Measurements from ENCODE around the gene RBM12. TPM values are rescaled to one million over a fixed set of nuclear protein-coding genes. Genes with fewer than 3 reads are reported as not detected.

RBM12 gene
- total and polyA plus RNA-seq, 2 of the 8 experiments (the other 6 are each of a cell fraction or from before 2014, with no cell fraction given), result 187 to 214 TPM

DNA sequence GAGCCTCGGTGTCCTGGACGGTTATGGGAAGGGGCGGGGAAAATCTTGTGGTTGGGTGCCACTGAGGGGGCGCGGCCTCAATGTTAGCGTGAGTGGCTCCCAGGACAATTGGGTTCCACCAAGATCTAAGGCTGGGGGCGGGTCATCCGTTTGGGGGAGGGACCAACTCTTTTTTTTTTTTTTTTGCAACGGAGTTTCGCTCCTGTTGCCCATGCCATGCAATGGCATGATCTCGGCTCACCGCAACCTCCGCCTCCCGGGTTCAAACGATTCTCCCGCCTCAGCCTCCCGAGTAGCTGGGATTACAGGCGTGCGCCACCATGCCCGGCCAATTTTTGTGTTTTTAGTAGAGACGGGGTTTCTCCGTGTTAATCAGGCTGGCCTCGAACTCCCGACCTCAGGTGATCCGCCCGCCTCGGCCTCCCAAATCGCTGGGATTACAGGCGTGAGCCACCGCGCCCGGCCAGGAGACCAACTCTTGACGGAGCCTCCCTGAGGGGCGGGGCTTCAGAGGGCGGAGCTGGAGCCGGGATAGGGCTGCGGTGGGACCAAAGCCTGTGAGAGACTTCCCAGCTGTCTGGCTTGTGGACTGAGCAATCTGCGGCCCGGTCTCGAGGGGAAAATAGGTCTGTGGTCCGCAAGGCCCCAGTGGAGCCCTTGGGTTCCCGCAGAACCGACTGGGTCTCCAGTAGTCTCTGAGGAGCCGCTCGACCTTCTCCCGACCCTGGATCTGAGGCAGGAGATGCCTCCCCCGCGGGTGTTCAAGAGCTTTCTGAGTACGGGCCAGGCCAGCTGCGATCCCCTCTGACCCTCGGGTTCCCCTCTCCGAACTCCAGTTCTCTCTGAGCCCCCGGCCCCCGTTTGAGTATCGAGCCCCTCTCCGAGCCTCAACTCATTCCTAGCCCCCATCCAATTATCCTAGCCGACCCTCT, 48.0 kb downstream of the RBM12 start (continued):
- TF ChIP-seq CTBP2 (IDR thresholded peaks at IDR 0.05; ENCODE audit: borderline replicate concordance, insufficient read depth, insufficient read length, low read length) (no peak), ASH2L (IDR thresholded peaks at IDR 0.05; ENCODE audit: low read length) (no peak), BRCA1 (IDR thresholded peaks at IDR 0.05; ENCODE audit: low read depth, low read length) (no peak), SP1 (IDR thresholded peaks at IDR 0.05; ENCODE audit: low read depth, low read length) (peak; percentile 86; the same call in 1 of the 2 replicates), NANOG (IDR thresholded peaks at IDR 0.05; ENCODE audit: insufficient read depth, low read depth, low read length, poor library complexity, severe bottlenecking) (no peak), SUZ12 (IDR thresholded peaks at IDR 0.05; ENCODE audit: low read length) (0 out of 2 replicates have a peak, but pooled peaks have one; percentile 9), SRF (IDR thresholded peaks at IDR 0.05; ENCODE audit: low read depth, low read length) (no peak), POLR2A (IDR thresholded peaks at IDR 0.05; ENCODE audit: control extremely low read depth in 1 of 2, low read depth in 2 of 2, low read length in 2 of 2) (peak in 1 of 2 experiments; percentile 44; a peak in 1 of 3 replicates), RAD21 (IDR thresholded peaks at IDR 0.05 in 1 of 2, conservative IDR thresholded peaks at IDR 0.05 in 1 of 2; ENCODE audit: low read depth in 2 of 2, low read length in 2 of 2) (no peak)
- TF ChIP-seq, protein P1, sequence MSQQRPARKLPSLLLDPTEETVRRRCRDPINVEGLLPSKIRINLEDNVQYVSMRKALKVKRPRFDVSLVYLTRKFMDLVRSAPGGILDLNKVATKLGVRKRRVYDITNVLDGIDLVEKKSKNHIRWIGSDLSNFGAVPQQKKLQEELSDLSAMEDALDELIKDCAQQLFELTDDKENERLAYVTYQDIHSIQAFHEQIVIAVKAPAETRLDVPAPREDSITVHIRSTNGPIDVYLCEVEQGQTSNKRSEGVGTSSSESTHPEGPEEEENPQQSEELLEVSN (IDR thresholded peaks at IDR 0.05), result peak; percentile 30; the same call in 1 of the 2 replicates
